ENCODE measurements around the gene RAB40C.

- TF ChIP-seq CTCF (conservative IDR thresholded peaks at IDR 0.05; ENCODE audit: low read length) (no peak), EZH2phosphoT487 (IDR thresholded peaks at IDR 0.05; ENCODE audit: borderline replicate concordance) (no peak)
Measured at GRCh38 chr16:592518-593306, 2.8 kb downstream of the RAB40C start.

All from Loucy (cell line).